Vagina (tissue), 2 donors: Measurements from ENCODE around the gene GGNBP2. TPM values are rescaled to one million over a fixed set of nuclear protein-coding genes. Genes with fewer than 3 reads are reported as not detected.

Experiments
- DNase-seq, 2 donors: peaks; one replicate each; pipeline ENCODE4 v3.0.0-alpha.2; 2017; ENCODE audit errors: extremely low spot score in 2 of 2
- H3K27ac ChIP-seq: fragments of 200-600 bp; sonication (generic); one replicate; pipeline ENCODE4 v1.5.1; 2019
- H3K27me3 ChIP-seq: fragments of 200-600 bp; sonication (generic); one replicate; pipeline ENCODE4 v1.5.1; 2019
- H3K36me3 ChIP-seq, 2 donors: fragments of 200-600 bp; sonication (generic); one replicate each; pipeline ENCODE4 v1.5.1; 2017 to 2019
- H3K4me1 ChIP-seq: fragments of 200-600 bp; sonication (generic); one replicate; pipeline ENCODE4 v1.5.1; 2019
- H3K4me3 ChIP-seq, 2 donors: fragments of 200-600 bp; sonication (generic); 1 replicate in 1 of 2; 2 replicates in 1 of 2; pipeline ENCODE4 v1.5.1; 2016 to 2019
- H3K9me3 ChIP-seq: fragments of 200-600 bp; sonication (generic); one replicate; pipeline ENCODE4 v1.5.1; 2019
- CTCF ChIP-seq, 3 experiments: fragments of 450-650 bp in 2 of 3; fragments of 200-600 bp in 1 of 3; sonication (generic) in 1 of 3; IDR thresholded peaks; one replicate each; pipeline ENCODE4 v1.5.1; 2017 to 2019; ENCODE audit warnings: antibody characterized with exemption in 3 of 3, mild to moderate bottlenecking in 2 of 3, moderate library complexity in 2 of 3
- POLR2A ChIP-seq, 2 donors: fragments of 450-650 bp; IDR thresholded peaks; one replicate each; pipeline ENCODE4 v1.6.1; 2017; ENCODE audit warnings: antibody characterized with exemption in 2 of 2, mild to moderate bottlenecking in 2 of 2, moderate library complexity in 2 of 2
- POLR2AphosphoS5 ChIP-seq, 2 donors: sonication (generic); formaldehyde crosslinking; IDR thresholded peaks; one replicate each; pipeline ENCODE4 v1.9.0; 2017; ENCODE audit warnings: antibody characterized with exemption in 2 of 2, mild to moderate bottlenecking in 2 of 2, low read depth in 1 of 2; ENCODE audit not compliant: insufficient read depth in 1 of 2
- intact Hi-C: fragments of 100-400 bp; cut with DNase I; formaldehyde crosslinking; loops from one replicate; pipeline ENCODE4 v1.15.1; 2023
- total RNA-seq: library from RNA; depleted of rRNA; stranded (reverse); fragments of >200 nt; gene quantifications from one replicate; pipeline ENCODE4 v1.2.3, GENCODE V29; 2016

Gene GGNBP2
- total RNA-seq, 1 donor from 2014 or later: 47.9 TPM

- no peak overlapping the region for H3K4me3 ChIP-seq
- TF ChIP-seq POLR2AphosphoS5 (IDR thresholded peaks at IDR 0.05; ENCODE audit: insufficient read depth in 1 of 2, low read depth in 1 of 2): no peak
- no peak for TF ChIP-seq POLR2A (IDR thresholded peaks at IDR 0.05)
- no peak for TF ChIP-seq CTCF (IDR thresholded peaks at IDR 0.05)
- H3K27ac ChIP-seq: no peak overlapping the region
- no peak for DNase-seq
- H3K27me3 ChIP-seq: no peaks in the 10 kb centered on the region
- intact Hi-C loops: no loop called here
- H3K4me1 ChIP-seq: no peaks in the 10 kb centered on the region
- no peaks in the 10 kb centered on the region for H3K36me3 ChIP-seq
- H3K9me3 ChIP-seq: no peaks in the 10 kb centered on the region
Observed at GRCh38 chr17:36632916-36633771, 88.4 kb downstream of the GGNBP2 start.

Other genes starting within 250 kb of the GGNBP2 start
- not detected for gene TBC1D3G, start 221.0 kb upstream of the GGNBP2 start, total RNA-seq
- not detected for gene TBC1D3H, start 156.5 kb upstream of the GGNBP2 start, total RNA-seq
- 13.5 TPM for gene ZNHIT3, start 58.2 kb upstream of the GGNBP2 start, total RNA-seq
- 112 TPM for gene MYO19, start 10.1 kb upstream of the GGNBP2 start, total RNA-seq
- 3.2 TPM for gene PIGW, start 9.9 kb upstream of the GGNBP2 start, total RNA-seq
- gene DHRS11, start 47.0 kb downstream of the GGNBP2 start, total RNA-seq: 12.0 TPM
- 2.7 TPM for gene MRM1, start 56.7 kb downstream of the GGNBP2 start, total RNA-seq